ENCODE measurements around the gene CAPN3.

The CAPN3 gene

GRCh38 chr15:42394106-42394505 is 34.8 kb downstream of the CAPN3 start:
- DNase-seq (ENCODE audit: low read depth in 3 of 3): no peak

- DNase-seq (ENCODE audit: low read depth in 3 of 3): no peak
These were observed 36.5 kb downstream of the CAPN3 start for GRCh38 chr15:42395838-42396237.

GRCh38 chr15:42401544-42402454 is 42.5 kb downstream of the CAPN3 start:
- no peak for DNase-seq (ENCODE audit: low read depth in 3 of 3)

- DNase-seq (ENCODE audit: low read depth in 3 of 3): no peak
These were observed 43.3 kb downstream of the CAPN3 start for GRCh38 chr15:42402455-42403205.

- DNase-seq (ENCODE audit: low read depth in 3 of 3): no peak
These were observed 44.1 kb downstream of the CAPN3 start for GRCh38 chr15:42403389-42403788.

GRCh38 chr15:42404461-42405235 is 45.3 kb downstream of the CAPN3 start:
- DNase-seq (ENCODE audit: low read depth in 3 of 3): no peak

GRCh38 chr15:42405863-42406482 is 46.7 kb downstream of the CAPN3 start:
- DNase-seq (ENCODE audit: low read depth in 3 of 3): no peak

- no peak for DNase-seq (ENCODE audit: low read depth in 3 of 3)
These were observed 48.9 kb downstream of the CAPN3 start for GRCh38 chr15:42408178-42408577.

- DNase-seq (ENCODE audit: low read depth in 3 of 3): no peak
These were observed 49.7 kb downstream of the CAPN3 start for GRCh38 chr15:42409011-42409410.

- DNase-seq (ENCODE audit: low read depth in 3 of 3): no peak
These were observed 52.6 kb downstream of the CAPN3 start for GRCh38 chr15:42411884-42412283.

- DNase-seq (ENCODE audit: low read depth in 3 of 3): no peak
These were observed 54.6 kb downstream of the CAPN3 start for GRCh38 chr15:42413920-42414319.

- no peak for DNase-seq (ENCODE audit: low read depth in 3 of 3)
These were observed 60.1 kb downstream of the CAPN3 start for GRCh38 chr15:42419369-42419768.

- no peak for DNase-seq (ENCODE audit: low read depth in 3 of 3)
These were observed 62.1 kb downstream of the CAPN3 start for GRCh38 chr15:42421376-42421775.

- DNase-seq (ENCODE audit: low read depth in 3 of 3): no peak
These were observed 68.3 kb downstream of the CAPN3 start for GRCh38 chr15:42427429-42428223.

- no peak for DNase-seq (ENCODE audit: low read depth in 3 of 3)
These were observed 85.2 kb downstream of the CAPN3 start for GRCh38 chr15:42444415-42445063.

GRCh38 chr15:42445551-42445950 is 86.2 kb downstream of the CAPN3 start:
- no peak for DNase-seq (ENCODE audit: low read depth in 3 of 3)

- DNase-seq (ENCODE audit: low read depth in 3 of 3): no peak
These were observed 88.3 kb downstream of the CAPN3 start for GRCh38 chr15:42447599-42447998.

GRCh38 chr15:42448281-42448680 is 89.0 kb downstream of the CAPN3 start:
- no peak for DNase-seq (ENCODE audit: low read depth in 3 of 3)

GRCh38 chr15:42449770-42450424 is 90.6 kb downstream of the CAPN3 start:
- DNase-seq (ENCODE audit: low read depth in 3 of 3): no peak

GRCh38 chr15:42450425-42450790 is 91.1 kb downstream of the CAPN3 start:
- DNase-seq (ENCODE audit: low read depth in 3 of 3): no peak
